Spleen (tissue), 7 donors: ENCODE measurements around the gene MACROD2.

Experiments
- CTCF ChIP-seq, 11 experiments: fragments of 200-600 bp in 7 of 11; fragments of 450-650 bp in 4 of 11; sonication (generic) in 4 of 11; IDR thresholded peaks in 8 of 11; conservative IDR thresholded peaks in 3 of 11; 1 replicate in 7 of 11; 2 replicates in 4 of 11; pipeline versions ENCODE4 v1.4.0 to v1.8.0; 2016 to 2021; ENCODE audit warnings: antibody characterized with exemption in 11 of 11, inconsistent platforms in 4 of 11, mild to moderate bottlenecking in 1 of 11
- POLR2A ChIP-seq, 3 donors: fragments of 450-650 bp; IDR thresholded peaks; one replicate each; pipeline ENCODE4 v1.5.1; 2017; ENCODE audit warnings: antibody characterized with exemption in 3 of 3, mild to moderate bottlenecking in 1 of 3
- donor health status: DM: no; HTN: no; CAD: no; lungs with moderate emphysema.
- donor health status: DM: no; HTN: no; CAD: no.
- donor health status: DM: no; HTN: no; CAD: no.

- no peak for TF ChIP-seq POLR2A (IDR thresholded peaks at IDR 0.05)
- no peak for TF ChIP-seq CTCF (IDR thresholded peaks at IDR 0.05 in 8 of 11, conservative IDR thresholded peaks at IDR 0.05 in 3 of 11)
Measured at GRCh38 chr20:15179381-15179780, 1184.1 kb downstream of the MACROD2 start.
